Heart right ventricle (tissue), 16 donors: ENCODE measurements around the gene ATL3. TPM values are rescaled to one million over a fixed set of nuclear protein-coding genes. Genes with fewer than 3 reads are reported as not detected.
A peak's percentile ranks its signal among the peaks of the same experiment; 100 is the strongest.

Experiments used
- ATAC-seq, 8 donors: fragments of 200-7000 bp; cut with Tn5 transposase; one replicate each; pipeline ENCODE4 v1.9.1; 2020; ENCODE audit warnings: mild to moderate bottlenecking in 8 of 8, moderate library complexity in 8 of 8, moderate number of reproducible peaks in 1 of 8
- DNase-seq, 2 donors: peaks; one replicate each; pipeline ENCODE4 v3.0.0-alpha.2; 2020
- H3K27ac ChIP-seq, 10 donors: fragments of 200-600 bp; sonication (generic) in 2 of 10; one replicate each; pipeline versions ENCODE4 v1.5.0 to v1.8.0; 2020 to 2022; ENCODE audit warnings: mild to moderate bottlenecking in 3 of 10
- H3K27me3 ChIP-seq, 7 donors: fragments of 200-600 bp; one replicate each; pipeline ENCODE4 v1.8.0; 2021 to 2022; ENCODE audit warnings: mild to moderate bottlenecking in 2 of 7
- H3K36me3 ChIP-seq, 9 donors: fragments of 200-600 bp; sonication (generic) in 1 of 9; one replicate each; pipeline versions ENCODE4 v1.5.0 to v1.8.0; 2020 to 2022; ENCODE audit warnings: mild to moderate bottlenecking in 2 of 9
- H3K4me1 ChIP-seq, 9 donors: fragments of 200-600 bp; sonication (generic) in 1 of 9; one replicate each; pipeline versions ENCODE4 v1.5.0 to v1.8.0; 2020 to 2022; ENCODE audit warnings: mild to moderate bottlenecking in 4 of 9
- H3K4me3 ChIP-seq, 10 donors: fragments of 200-600 bp; sonication (generic) in 2 of 10; one replicate each; pipeline versions ENCODE4 v1.5.0 to v1.8.0; 2020 to 2022; ENCODE audit warnings: mild to moderate bottlenecking in 7 of 10, moderate library complexity in 2 of 10
- H3K9me3 ChIP-seq, 11 donors: fragments of 200-600 bp in 10 of 11; sonication (generic) in 2 of 11; one replicate each; pipeline versions ENCODE4 v1.5.0 to v1.8.0; 2013 to 2022; ENCODE audit warnings: mild to moderate bottlenecking in 2 of 11, control low read depth in 1 of 11, moderate library complexity in 1 of 11
- CTCF ChIP-seq, 9 donors: fragments of 200-600 bp; sonication (generic) in 2 of 9; IDR thresholded peaks; one replicate each; pipeline versions ENCODE4 v1.5.0 to v1.8.0; 2021 to 2022; ENCODE audit warnings: antibody characterized with exemption in 9 of 9, mild to moderate bottlenecking in 5 of 9, moderate library complexity in 1 of 9
- WGBS, 2 donors: extraction: QIAGEN DNeasy Blood & Tissue Kit; methylation state at CpG; one replicate each; pipeline ENCODE4 v1.1.7; 2013; ENCODE audit warnings: inconsistent platforms in 1 of 2; 5-methylcytosine and 5-hydroxymethylcytosine counted together
- intact Hi-C, 10 donors: fragments of 100-400 bp; cut with DNase I; formaldehyde crosslinking; loops; one replicate each; pipeline versions ENCODE4 v1.11.1 to v1.14.2; 2022
- polyA plus RNA-seq, 2 donors: library from polyadenylated mRNA; stranded (reverse); fragments of 200-250 nt; gene quantifications; one replicate each; pipeline ENCODE4 v1.2.3, GENCODE V29; 2013
- total RNA-seq, 10 donors: library from RNA; stranded (reverse); fragmentation: NEBNext Ultra II Directional in 3 of 10; extraction: Animal tissue kit (Norgen Biotek cat#: 25700) in 3 of 10; gene quantifications; one replicate each; pipeline versions ENCODE4 v1.2.1 to v1.2.4, GENCODE V29; 2021 to 2023
- donor health status: Arrhythmogenic right ventricular cardiomyopathy.
- donor health status: ischemic (EF 13 %, LVEDD 7.1; RV severe dilation, severe dysfunction).
- donor health status: healthy with polysubstance abuse.
- donor health status: DM: no; HTN: yes; CAD: no.
- donor health status: DM: no; HTN: no; CAD: no.
- donor health status: ischemic (EF 25% LVEDD 6.9; RV normal size, moderate dysfunction).
- donor health status: ischemic (EF 25% LVEDD 5.7; RV mildly dilated, moderate dysfunction).
- donor health status: healthy.
- donor health status: DM: yes; HTN: yes; CAD: no.
- donor health status: Ischemic cardiomyopathy.
- donor health status: ischemic (EF 35%, LVEDD 5.7; RV mildly dilated, moderate dysfunction).
- donor health status: nonischemic (EF 11% LVEDD 7.7; RV severe dilation, severe dysfunction).
- donor health status: DM: yes; HTN: yes; CAD: no.
- donor health status: PGD.
- donor health status: ischemic (EF 29% LVEDD 5.4; RV normal size, mild dysfunction).
- donor health status: nonischemic (EF 23%, LVEDD 6.1; RV moderate dilation, normal function).

Gene ATL3
- total and polyA plus RNA-seq, 12 donors = 5.9 to 22.2 (median 12.3) TPM

- DNase-seq (no peak), ATAC-seq (peak in 6 of 8 donors; percentile 55 to 77 (median 70))
- TF ChIP-seq CTCF (IDR thresholded peaks at IDR 0.05) = peak in 4 of 9 donors; percentile 15 to 25 (median 22)
- H3K9me3 ChIP-seq = no peaks in the 10 kb centered on the region
- no peak overlapping the region for H3K4me3 ChIP-seq
- no peak overlapping the region for H3K27ac ChIP-seq
- 75 to 77% methylated on average over 11 of the region's 11 CpGs for WGBS, 2 donors
- H3K4me1 ChIP-seq = peaks cover 0 to 25% (median 16%) of the 10 kb centered on the region in 9 donors
- H3K27me3 ChIP-seq = no peaks in the 10 kb centered on the region
- peaks cover 0 to 15% (median 0%) of the 10 kb centered on the region in 9 donors for H3K36me3 ChIP-seq
- intact Hi-C loops = no loop called here
Measured at GRCh38 chr11:63710476-63711217, 39.5 kb upstream of the ATL3 start.

- Histone ChIP-seq H3K4me1 (peaks cover 0 to 27% (median 22%) of the 10 kb centered on the region in 9 donors), H3K27ac (no peak overlapping the region), H3K4me3 (no peak overlapping the region), H3K27me3 (no peaks in the 10 kb centered on the region), H3K9me3 (no peaks in the 10 kb centered on the region), H3K36me3 (peaks cover 0 to 6% (median 0%) of the 10 kb centered on the region in 9 donors)
- intact Hi-C loops = no loop called here
- TF ChIP-seq CTCF (IDR thresholded peaks at IDR 0.05) = no peak
- ATAC-seq (no peak), DNase-seq (no peak)
- WGBS, 2 donors = 54 to 62% methylated on average over 3 of the region's 3 CpGs
Measured at GRCh38 chr11:63709336-63709884, 38.2 kb upstream of the ATL3 start.

DNA sequence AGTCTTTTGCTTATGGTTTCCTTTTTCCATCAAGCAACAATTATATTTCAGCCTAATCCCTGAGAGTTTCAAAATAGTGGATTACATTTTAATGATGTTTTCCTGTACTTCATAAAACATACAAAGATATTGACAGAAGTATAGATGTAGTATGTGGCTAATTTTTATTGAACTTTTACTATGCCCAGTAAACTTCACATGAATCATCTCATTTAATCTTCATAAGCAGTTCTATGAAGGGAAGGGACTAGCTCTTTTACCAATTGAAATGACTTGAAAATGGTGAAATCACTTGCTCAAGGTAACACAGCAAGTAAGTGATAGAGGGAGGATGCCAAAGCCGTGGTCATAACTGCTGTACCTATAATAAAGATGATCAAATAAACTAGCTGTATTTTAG lies 37.6 kb upstream of the ATL3 start:
- Histone ChIP-seq H3K4me3 (no peak overlapping the region), H3K9me3 (no peaks in the 10 kb centered on the region), H3K27ac (no peak overlapping the region), H3K4me1 (peaks cover 0 to 33% (median 22%) of the 10 kb centered on the region in 9 donors), H3K27me3 (no peaks in the 10 kb centered on the region), H3K36me3 (peaks cover 0 to 6% (median 0%) of the 10 kb centered on the region in 9 donors)
- DNase-seq = no peak
- intact Hi-C loops = no loop called here
- ATAC-seq = no peak
- no peak for TF ChIP-seq CTCF (IDR thresholded peaks at IDR 0.05)
- 93 to 97% methylated on average over 1 of the region's 1 CpG for WGBS, 2 donors

- 52 to 57% methylated on average over 2 of the region's 2 CpGs for WGBS, 2 donors
- peaks cover 0 to 30% (median 16%) of the 10 kb centered on the region in 9 donors for H3K4me1 ChIP-seq
- ATAC-seq = no peak
- H3K27ac ChIP-seq = no peak overlapping the region
- H3K27me3 ChIP-seq = no peaks in the 10 kb centered on the region
- no peak overlapping the region for H3K4me3 ChIP-seq
- no peaks in the 10 kb centered on the region for H3K9me3 ChIP-seq
- H3K36me3 ChIP-seq = peaks cover 0 to 6% (median 0%) of the 10 kb centered on the region in 9 donors
- TF ChIP-seq CTCF (IDR thresholded peaks at IDR 0.05) = no peak
- DNase-seq = no peak
- intact Hi-C loops = no loop called here
Measured at GRCh38 chr11:63705526-63705925, 34.4 kb upstream of the ATL3 start.
